B cell (primary cell): Measurements from ENCODE around the gene RBKS. TPM values are rescaled to one million over a fixed set of nuclear protein-coding genes. Genes with fewer than 3 reads are reported as not detected.

Source experiments
- ATAC-seq: fragments of 200-7000 bp; cut with Tn5 transposase; one replicate; pipeline ENCODE4 v1.10.0; 2021; ENCODE audit warnings: low read depth, mild to moderate bottlenecking, moderate number of reproducible peaks, moderate library complexity
- CTCF ChIA-PET: fragments of 350-600 bp; sonication (Branson Sonifier 250); formaldehyde crosslinking; loops from one replicate; lab custom pipeline; 2021; ENCODE audit warnings: antibody characterized with exemption, inconsistent platforms; lab: Charles Lee
- POLR2A ChIA-PET: fragments of 350-600 bp; sonication (Branson Sonifier 250); formaldehyde crosslinking; loops from one replicate; lab custom pipeline; 2021; ENCODE audit warnings: antibody characterized with exemption; lab: Charles Lee
- DNase-seq: peaks from one replicate; pipeline ENCODE4 v3.0.0; 2013
- H2AFZ ChIP-seq: 2 replicates; pipeline ENCODE4 v1.6.1; 2012; ENCODE audit warnings: mild to moderate bottlenecking, low read depth, low read length; ENCODE audit not compliant: insufficient read depth, poor library complexity, severe bottlenecking
- H3K27ac ChIP-seq, 2 donors: 1 replicate in 1 of 2; 2 replicates in 1 of 2; pipeline ENCODE4 v1.5.1; 2012 to 2013; ENCODE audit warnings: low read length in 2 of 2, mild to moderate bottlenecking in 2 of 2, moderate library complexity in 1 of 2
- H3K27me3 ChIP-seq, 4 experiments: fragments of 200-600 bp in 1 of 4; sonication (generic) in 1 of 4; replicated peaks in 1 of 4; 1 replicate in 2 of 4; 2 replicates in 2 of 4; pipeline versions ENCODE4 v1.6.1 to v1.7.0; 2013 to 2016; ENCODE audit warnings: low read length in 3 of 4, mild to moderate bottlenecking in 2 of 4, mixed read lengths in 1 of 4, moderate library complexity in 1 of 4; ENCODE audit not compliant: insufficient read depth in 4 of 4, control insufficient read depth in 3 of 4; ENCODE audit errors: control extremely low read depth in 1 of 4
- H3K36me3 ChIP-seq, 2 experiments: replicated peaks in 1 of 2; 1 replicate in 1 of 2; 2 replicates in 1 of 2; pipeline versions ENCODE4 v1.6.1 to v1.7.1; 2013; ENCODE audit warnings: low read length in 1 of 2; ENCODE audit not compliant: insufficient read depth in 2 of 2, control insufficient read depth in 1 of 2; ENCODE audit errors: control extremely low read depth in 1 of 2, extremely low read depth in 1 of 2
- H3K4me1 ChIP-seq, 2 donors: fragments of 200-600 bp in 1 of 2; sonication (generic) in 1 of 2; 1 replicate in 1 of 2; 2 replicates in 1 of 2; pipeline versions ENCODE4 v1.5.1 to v1.6.1; 2013 to 2017; ENCODE audit warnings: low read length in 2 of 2; ENCODE audit not compliant: control insufficient read depth in 2 of 2, insufficient read depth in 2 of 2
- H3K4me2 ChIP-seq: replicated peaks from 2 replicates; pipeline ENCODE3; 2012; ENCODE audit warnings: mild to moderate bottlenecking, low read depth, low read length; ENCODE audit not compliant: poor library complexity, severe bottlenecking
- H3K4me3 ChIP-seq, 5 experiments: fragments of 200-600 bp in 1 of 5; sonication (generic) in 1 of 5; 1 replicate in 3 of 5; 2 replicates in 2 of 5; pipeline versions ENCODE4 v1.5.1 to v1.7.0; 2011 to 2016; ENCODE audit warnings: low read length in 4 of 5, mild to moderate bottlenecking in 4 of 5, low read depth in 2 of 5, control low read depth in 1 of 5, moderate library complexity in 1 of 5; ENCODE audit not compliant: insufficient read depth in 1 of 5; ENCODE audit errors: control extremely low read depth in 1 of 5, extremely low read depth in 1 of 5
- H3K79me2 ChIP-seq: fragments of 200-600 bp; sonication (generic); one replicate; pipeline ENCODE4 v1.6.0; 2016; ENCODE audit warnings: low read length; ENCODE audit not compliant: control insufficient read depth, insufficient read depth
- H3K9ac ChIP-seq: fragments of 200-600 bp; sonication (generic); 2 replicates; pipeline ENCODE4 v1.6.1; 2017; ENCODE audit warnings: mild to moderate bottlenecking, low read length, moderate library complexity
- H3K9me3 ChIP-seq, 3 donors: one replicate each; pipeline versions ENCODE4 v1.6.1 to v1.7.1; 2013; ENCODE audit warnings: low read length in 2 of 3; ENCODE audit not compliant: control insufficient read depth in 2 of 3, insufficient read depth in 1 of 3; ENCODE audit errors: control extremely low read depth in 1 of 3
- H4K20me1 ChIP-seq: 2 replicates; pipeline ENCODE4 v1.6.0; 2012; ENCODE audit warnings: mild to moderate bottlenecking, low read length; ENCODE audit not compliant: insufficient read depth, control insufficient read depth, poor library complexity, severe bottlenecking
- H3K27ac Mint-ChIP-seq: one replicate; pipeline ENCODE4 v1.8.0; 2021; ENCODE audit warnings: mixed read lengths
- H3K27me3 Mint-ChIP-seq: one replicate; pipeline ENCODE4 v1.8.0; 2021; ENCODE audit warnings: mixed read lengths
- H3K4me1 Mint-ChIP-seq: one replicate; pipeline ENCODE4 v1.8.0; 2021; ENCODE audit warnings: mixed read lengths
- H3K4me3 Mint-ChIP-seq: one replicate; pipeline ENCODE4 v1.8.0; 2021; ENCODE audit warnings: mixed read lengths
- H3K9me3 Mint-ChIP-seq: one replicate; pipeline ENCODE4 v1.8.0; 2022; ENCODE audit warnings: mixed read lengths; ENCODE audit not compliant: insufficient read depth
- EZH2 ChIP-seq: IDR thresholded peaks from 2 replicates; pipeline ENCODE4 v1.6.1; 2012; ENCODE audit warnings: borderline replicate concordance, low read depth, mild to moderate bottlenecking, moderate library complexity, low read length; ENCODE audit not compliant: insufficient read depth, poor library complexity, severe bottlenecking
- WGBS: methylation state at CpG from one replicate; pipeline ENCODE4 v1.1.5; 2013; ENCODE audit warnings: missing lambda C conversion rate; ENCODE audit not compliant: insufficient coverage; 5-methylcytosine and 5-hydroxymethylcytosine counted together
- intact Hi-C: fragments of 100-400 bp; cut with micrococcal nuclease; formaldehyde crosslinking; loops from one replicate; pipeline ENCODE4 v1.10.0; 2022
- polyA minus RNA-seq: library from RNA; depleted of rRNA, polyadenylated mRNA; stranded (reverse); fragments of >200 nt; gene quantifications from 2 replicates; pipeline ENCODE4 v1.2.3, GENCODE V29; 2012
- polyA plus RNA-seq: library from polyadenylated mRNA; depleted of rRNA; stranded (reverse); fragments of >200 nt; gene quantifications from 2 replicates; pipeline ENCODE4 v1.2.3, GENCODE V29; 2012
- total RNA-seq, 2 donors: library from RNA; stranded (reverse); fragments of 120-200 nt in 1 of 2; gene quantifications; 1 replicate in 1 of 2; 2 replicates in 1 of 2; pipeline versions ENCODE4 v1.2.3 to v1.2.4, GENCODE V29; 2013 to 2022
- TF ChIP-seq, protein P1 (sequence below): fragments of 200-600 bp; IDR thresholded peaks from one replicate; pipeline ENCODE4 v1.8.0; 2022; ENCODE audit warnings: antibody characterized with exemption, mild to moderate bottlenecking

RBKS gene
- total RNA-seq, result 6.4 and 6.8 TPM in 2 replicates
- total RNA-seq (2013), result 2.4 TPM
- 9.2 and 26.7 TPM in 2 replicates for polyA plus RNA-seq
- 27.0 and 54.8 TPM in 2 replicates for polyA minus RNA-seq

DNA sequence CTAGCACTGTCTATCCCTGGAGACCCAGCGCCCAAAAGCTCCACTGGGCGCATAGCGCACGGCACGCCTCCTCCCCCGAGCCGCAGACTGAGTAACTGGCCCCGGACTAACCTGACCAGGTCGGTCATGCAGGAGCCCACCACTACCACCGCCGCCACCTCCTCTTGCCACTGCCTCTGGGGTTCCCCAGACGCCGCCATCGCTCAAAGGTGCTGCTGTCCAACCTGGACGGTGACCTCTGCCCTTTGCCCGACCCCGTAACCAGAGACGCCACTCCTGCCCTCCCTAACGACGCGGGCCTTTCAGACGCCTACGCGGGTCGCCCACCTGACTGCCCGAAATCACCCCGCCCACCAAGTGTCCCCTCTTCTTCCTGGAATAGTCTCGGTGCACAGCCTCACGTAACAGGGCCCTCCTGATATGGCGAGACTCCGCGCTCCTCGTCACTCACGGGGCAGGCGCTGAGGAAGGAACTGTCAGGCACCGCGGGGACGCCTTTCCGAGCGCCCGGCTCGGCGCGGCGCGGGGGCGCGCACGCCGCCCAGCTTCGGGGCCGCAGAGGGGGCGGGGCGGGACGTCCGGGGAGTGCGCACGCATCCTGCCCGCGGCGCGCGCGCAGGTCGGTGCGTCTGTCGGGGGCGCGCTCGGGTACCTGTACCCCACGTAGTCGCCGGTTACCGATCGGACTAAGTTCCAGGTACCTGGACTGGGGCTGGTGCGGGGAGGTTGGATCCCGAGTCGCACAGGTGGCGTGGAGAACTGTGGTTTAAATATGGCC lies at the start of gene RBKS, which contains the start of gene BABAM2:
RBKS (minus strand) TSS at position 242 of the 778 bp plus-strand sequence; CDS start at position 200, 42 bp downstream.
BABAM2 (plus strand) TSS at position 584 of the 778 bp plus-strand sequence. CDS start 3,828 bp downstream, outside the sequence.
- H3K4me2 ChIP-seq, result peak within 1 kb of the TSS; percentile 92
- peak within 1 kb of the TSS; percentile 68 to 93 (median 84) for H3K4me3 ChIP-seq
- CTCF ChIA-PET, result no interaction called here
- H3K9ac ChIP-seq, result peak within 1 kb of the TSS; percentile 98
- Mint-ChIP-seq H3K4me3 (peak within 1 kb of the TSS; percentile 100), H3K4me1 (peaks cover 61% of the 10 kb centered on the region), H3K9me3 (no peaks in the 10 kb centered on the region), H3K27ac (peak within 1 kb of the TSS; percentile 100), H3K27me3 (peaks cover 3% of the 10 kb centered on the region)
- POLR2A ChIA-PET, result interaction anchor here (0.6 to 2.0 kb wide), 8 partner anchors 24 to 980 kb away, joined by 3 to 15 read pairs (median 3); partner anchors contain the start of genes FOSL2, MRPL33 and TRMT61B
- ATAC-seq, result peak; percentile 63
- peak within 1 kb of the TSS; percentile 99 for H3K27ac ChIP-seq
- WGBS, result under 1% methylated on average over 74 of the region's 79 CpGs
- peak; percentile 97 for DNase-seq
- intact Hi-C loops, result loop anchor here (1.0 to 10.0 kb wide), 5 partner anchors 24 to 1106 kb away; partner anchors contain the start of genes CENPA, MRPL33, PPP1CB and WDR43
- H3K27me3 ChIP-seq, result no peaks in the 10 kb centered on the region
- peaks cover 14 to 18% of the 10 kb centered on the region in 2 donors for H3K4me1 ChIP-seq
- no peaks in the 10 kb centered on the region for H4K20me1 ChIP-seq
- TF ChIP-seq, protein P1, sequence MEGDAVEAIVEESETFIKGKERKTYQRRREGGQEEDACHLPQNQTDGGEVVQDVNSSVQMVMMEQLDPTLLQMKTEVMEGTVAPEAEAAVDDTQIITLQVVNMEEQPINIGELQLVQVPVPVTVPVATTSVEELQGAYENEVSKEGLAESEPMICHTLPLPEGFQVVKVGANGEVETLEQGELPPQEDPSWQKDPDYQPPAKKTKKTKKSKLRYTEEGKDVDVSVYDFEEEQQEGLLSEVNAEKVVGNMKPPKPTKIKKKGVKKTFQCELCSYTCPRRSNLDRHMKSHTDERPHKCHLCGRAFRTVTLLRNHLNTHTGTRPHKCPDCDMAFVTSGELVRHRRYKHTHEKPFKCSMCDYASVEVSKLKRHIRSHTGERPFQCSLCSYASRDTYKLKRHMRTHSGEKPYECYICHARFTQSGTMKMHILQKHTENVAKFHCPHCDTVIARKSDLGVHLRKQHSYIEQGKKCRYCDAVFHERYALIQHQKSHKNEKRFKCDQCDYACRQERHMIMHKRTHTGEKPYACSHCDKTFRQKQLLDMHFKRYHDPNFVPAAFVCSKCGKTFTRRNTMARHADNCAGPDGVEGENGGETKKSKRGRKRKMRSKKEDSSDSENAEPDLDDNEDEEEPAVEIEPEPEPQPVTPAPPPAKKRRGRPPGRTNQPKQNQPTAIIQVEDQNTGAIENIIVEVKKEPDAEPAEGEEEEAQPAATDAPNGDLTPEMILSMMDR, result no peak
- TF ChIP-seq EZH2, result no peak
- H3K9me3 ChIP-seq, result no peaks in the 10 kb centered on the region
- peaks cover 17% of the 10 kb centered on the region for H3K79me2 ChIP-seq
- peak within 1 kb of the TSS; percentile 75 for H2AFZ ChIP-seq
- H3K36me3 ChIP-seq, result peaks cover 0 to 3% of the 10 kb centered on the region in 2 experiments

DNA sequence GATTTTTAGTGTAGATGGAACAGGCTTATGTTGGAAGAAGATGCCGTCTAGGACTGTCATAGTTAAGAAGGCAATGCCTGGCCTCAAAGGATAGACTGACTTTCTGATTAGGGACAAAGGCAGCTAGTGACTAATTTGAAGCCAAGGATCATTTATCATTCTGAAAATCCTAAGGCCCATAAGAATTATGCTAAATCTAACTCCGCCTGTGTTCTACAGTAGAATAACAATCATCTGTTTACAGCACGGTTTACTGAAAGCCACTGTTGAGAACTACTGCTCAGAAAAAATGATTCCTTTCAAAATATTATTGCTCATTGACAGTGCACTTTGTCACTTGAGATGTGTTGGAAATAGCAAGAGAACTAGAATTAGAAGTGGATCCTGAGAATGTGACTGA lies 44.8 kb upstream of the RBKS start:
- CTCF ChIA-PET, result no interaction called here
- no peaks in the 10 kb centered on the region for H3K27me3 ChIP-seq
- TF ChIP-seq EZH2, result no peak
- TF ChIP-seq, protein P1, result no peak
- H3K36me3 ChIP-seq, result peaks cover 1 to 17% of the 10 kb centered on the region in 2 experiments
- DNase-seq (no peak), ATAC-seq (no peak)
- no peak overlapping the region for H3K27ac Mint-ChIP-seq
- POLR2A ChIA-PET, result no interaction called here
- no peak overlapping the region for H3K4me3 Mint-ChIP-seq
- H3K27ac ChIP-seq, result no peak overlapping the region
- H3K4me1 Mint-ChIP-seq, result peaks cover 8% of the 10 kb centered on the region
- H3K4me2 ChIP-seq, result no peak overlapping the region
- 100% methylated on average over 2 of the region's 3 CpGs for WGBS
- no peak overlapping the region for H3K9ac ChIP-seq
- H3K27me3 Mint-ChIP-seq, result no peaks in the 10 kb centered on the region
- H3K79me2 ChIP-seq, result peaks cover 4% of the 10 kb centered on the region
- H3K9me3 ChIP-seq, result peaks cover 0 to 2% (median 0%) of the 10 kb centered on the region in 3 donors
- no peak overlapping the region for H3K4me3 ChIP-seq
- H3K4me1 ChIP-seq, result no peaks in the 10 kb centered on the region
- intact Hi-C loops, result no loop called here
- H3K9me3 Mint-ChIP-seq, result no peaks in the 10 kb centered on the region
- no peaks in the 10 kb centered on the region for H4K20me1 ChIP-seq
- no peak overlapping the region for H2AFZ ChIP-seq
